Adipose tissue (tissue), 3 donors: ENCODE data around the gene RNF167. TPM values are rescaled to one million over a fixed set of nuclear protein-coding genes. Genes with fewer than 3 reads are reported as not detected.

Experiments used
- H3K27ac ChIP-seq: one replicate; pipeline ENCODE4 v1.5.1; 2013; ENCODE audit warnings: low read depth, low read length
- WGBS, 3 donors: extraction: QIAGEN DNeasy Blood & Tissue Kit; methylation state at CpG; one replicate each; pipeline ENCODE4 v1.1.7; 2013; 5-methylcytosine and 5-hydroxymethylcytosine counted together
- polyA plus RNA-seq, 3 donors: library from polyadenylated mRNA; stranded (reverse); fragments of 200-250 nt; gene quantifications; one replicate each; pipeline ENCODE4 v1.2.3, GENCODE V29; 2013
- donor health status: healthy with polysubstance abuse.
- donor health status: Bipolar disorder and iron deficiency.
- donor health status: healthy.

RNF167 gene
- polyA plus RNA-seq, 3 donors = 60.2 to 111 (median 79.2) TPM

DNA sequence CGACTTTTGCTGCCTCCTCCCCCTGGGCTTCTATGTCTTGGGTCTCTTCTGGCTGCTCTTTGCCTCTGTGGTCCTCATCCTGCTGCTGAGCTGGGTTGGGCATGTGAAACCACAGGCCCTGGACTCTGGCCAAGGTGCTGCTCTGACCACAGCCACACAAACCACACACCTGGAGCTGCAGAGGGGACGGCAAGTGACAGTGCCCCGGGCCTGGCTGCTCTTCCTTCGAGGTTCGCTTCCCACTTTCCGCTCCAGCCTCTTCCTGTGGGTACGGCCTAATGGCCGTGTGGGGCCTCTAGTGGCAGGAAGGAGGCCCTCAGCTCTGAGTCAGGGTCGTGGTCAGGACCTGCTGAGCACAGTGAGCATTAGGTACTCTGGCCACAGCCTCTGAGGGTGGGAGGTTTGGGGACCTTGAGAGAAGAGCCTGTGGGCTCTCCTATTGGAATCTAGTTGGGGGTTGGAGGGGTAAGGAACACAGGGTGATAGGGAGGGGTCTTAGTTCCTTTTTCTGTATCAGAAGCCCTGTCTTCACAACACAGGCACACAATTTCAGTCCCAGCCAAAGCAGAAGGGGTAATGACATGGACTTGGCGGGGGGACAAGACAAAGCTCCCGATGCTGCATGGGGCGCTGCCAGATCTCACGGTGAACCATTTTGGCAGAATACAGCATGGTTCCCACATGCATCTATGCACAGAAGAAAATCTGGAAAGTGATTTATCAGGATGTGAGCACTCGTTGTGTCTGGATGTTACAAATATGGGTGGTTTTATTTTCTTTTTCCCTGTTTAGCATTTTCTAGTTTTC is 5.7 kb upstream of the RNF167 start:
- WGBS, 3 donors = 20 to 27% (median 22%) methylated on average over 14 of the region's 14 CpGs

DNA sequence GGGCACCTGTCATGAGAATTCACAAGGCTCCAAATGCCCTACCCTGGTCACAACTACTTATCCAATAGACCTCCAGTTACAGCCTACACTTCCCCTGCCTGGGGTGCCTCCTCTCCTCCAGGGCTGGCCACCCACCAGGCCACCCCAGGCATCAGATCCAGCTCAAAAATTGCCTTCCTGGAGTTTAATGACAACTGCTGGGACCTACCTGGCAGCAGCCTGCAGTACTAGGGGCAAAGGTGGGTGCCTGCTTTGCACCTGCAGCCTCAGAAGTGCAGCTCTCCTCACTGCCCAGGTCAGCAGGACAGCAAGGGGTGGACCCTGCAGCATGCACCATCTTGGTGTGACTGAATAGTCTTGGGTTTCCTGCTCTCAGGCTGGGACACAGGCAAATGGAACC is 4.4 kb upstream of the RNF167 start:
- no peak overlapping the region for H3K27ac ChIP-seq

More for the DNA sequence above, 5.7 kb upstream of the RNF167 start:
- H3K27ac ChIP-seq = no peak overlapping the region

DNA sequence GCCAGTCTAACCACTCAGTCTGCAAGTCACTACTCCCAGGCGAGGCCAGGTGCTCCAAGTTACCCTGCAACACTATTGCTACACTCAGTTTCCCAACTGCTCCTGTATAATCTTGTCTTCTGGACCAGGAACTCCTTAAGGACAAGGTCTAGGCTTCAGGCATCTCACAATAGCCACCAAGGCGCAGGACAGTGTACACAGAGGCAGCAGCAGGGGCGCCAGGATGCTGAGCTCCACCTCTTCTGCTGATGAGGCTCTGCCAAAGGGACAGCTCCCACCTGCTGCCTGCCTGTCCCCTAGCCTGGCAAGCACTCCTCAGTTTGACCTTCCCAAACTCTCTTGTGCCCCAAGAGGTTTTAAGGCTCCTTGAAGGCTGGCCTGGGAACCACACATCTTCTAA is 3.6 kb upstream of the RNF167 start:
- no peak overlapping the region for H3K27ac ChIP-seq
- WGBS, 3 donors = 82 to 96% (median 86%) methylated on average over 3 of the region's 3 CpGs

DNA sequence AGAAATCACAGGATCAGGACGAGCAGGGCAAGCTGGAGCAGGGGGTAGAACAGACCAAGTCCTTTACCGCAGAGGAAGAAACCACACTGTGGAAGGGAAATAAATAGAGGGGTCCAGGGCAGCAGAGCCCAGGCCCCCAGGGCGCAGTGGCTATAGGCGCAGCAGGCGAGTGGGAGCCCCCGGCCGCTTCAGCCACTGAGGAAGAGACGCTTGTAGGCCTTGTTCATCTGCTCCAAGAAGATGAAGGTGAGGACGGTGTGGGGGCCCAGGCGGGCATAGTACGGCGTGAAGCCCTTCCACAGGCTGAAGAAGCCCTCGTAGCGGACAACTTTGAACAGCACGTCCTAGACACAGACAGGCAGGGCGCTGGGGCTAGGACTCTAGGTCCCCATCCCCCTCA is 2.5 kb upstream of the RNF167 start:
- H3K27ac ChIP-seq = no peak overlapping the region
- 91 to 94% (median 92%) methylated on average over 16 of the region's 16 CpGs for WGBS, 3 donors

DNA sequence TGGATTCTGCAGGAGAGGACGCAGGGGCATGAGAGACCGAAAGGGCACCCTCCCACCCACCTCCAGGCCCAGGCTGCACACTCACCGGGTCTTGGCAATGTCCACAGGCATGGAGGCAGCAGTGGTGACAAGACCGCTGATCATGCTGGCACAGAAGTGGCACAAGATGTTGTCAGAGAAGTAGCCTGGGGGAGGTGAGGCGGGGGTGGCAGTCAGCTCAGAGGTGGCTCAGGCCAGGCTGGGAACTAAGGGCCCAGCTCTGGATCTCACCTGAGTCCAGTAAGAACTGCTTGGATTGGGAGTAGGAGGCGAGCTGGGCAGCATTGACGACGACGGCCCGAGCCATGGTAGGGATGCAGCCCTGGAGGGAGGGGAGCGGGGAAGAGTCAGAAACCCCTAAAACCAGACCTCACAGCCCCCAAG is 2.0 kb upstream of the RNF167 start:
- H3K27ac ChIP-seq = no peak overlapping the region
- WGBS, 3 donors = 86 to 93% (median 90%) methylated on average over 11 of the region's 11 CpGs

DNA sequence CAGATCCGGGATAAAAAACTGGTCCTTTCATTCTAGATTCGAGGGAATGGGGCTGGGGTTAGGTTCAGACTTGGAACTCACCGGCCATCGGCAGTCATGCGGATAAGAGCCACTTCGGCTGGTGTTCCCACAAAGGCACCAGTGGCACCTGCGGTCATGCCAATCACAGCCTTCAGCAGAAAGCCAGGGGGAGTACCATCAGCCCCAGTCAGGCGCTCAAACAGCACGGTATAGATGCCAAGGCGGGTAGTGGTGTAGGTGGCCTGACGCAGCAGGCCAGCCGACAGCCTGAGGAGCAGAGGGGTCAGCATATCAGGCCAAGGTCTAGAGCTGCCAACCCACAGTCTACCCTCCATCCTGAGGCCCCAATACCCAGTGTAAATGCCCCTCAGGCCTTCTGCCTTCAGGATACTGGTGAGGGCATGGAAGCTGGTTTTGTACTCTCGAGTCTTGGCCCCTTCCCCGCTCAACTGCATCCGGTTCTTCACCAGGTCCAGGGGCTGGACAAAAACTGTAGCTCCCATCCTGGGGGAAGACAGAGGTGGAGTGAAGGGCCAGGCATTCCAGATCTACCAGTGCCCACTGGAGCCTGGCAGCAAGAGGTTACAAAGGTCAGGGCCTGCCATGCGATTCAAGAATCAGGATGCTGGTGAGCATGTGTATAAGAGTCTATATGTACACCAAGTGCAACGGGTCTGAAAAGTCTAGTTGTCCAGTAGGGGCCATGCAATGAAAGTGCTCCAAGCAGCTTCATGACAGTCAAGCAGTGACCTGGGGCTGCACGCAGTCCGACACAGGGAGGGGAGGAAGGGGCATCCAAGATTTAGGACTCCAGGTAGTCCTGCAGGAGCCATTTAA is 1.2 kb upstream of the RNF167 start:
- 51 to 63% (median 59%) methylated on average over 19 of the region's 19 CpGs for WGBS, 3 donors
- peak overlapping the region; percentile 22 for H3K27ac ChIP-seq

DNA sequence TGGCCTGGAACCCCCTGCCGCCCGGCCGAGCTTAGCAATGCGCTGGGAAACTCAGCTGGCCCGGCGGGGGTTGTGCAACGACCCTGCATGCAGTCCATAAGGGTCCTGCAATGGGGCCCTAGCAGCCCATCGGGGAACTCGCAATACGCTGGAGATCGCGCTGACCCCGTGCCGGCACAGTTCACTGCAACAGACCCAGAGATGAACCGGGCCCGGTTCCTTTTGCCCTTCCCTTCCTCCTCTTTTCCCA is 597 bp upstream of the RNF167 start:
- WGBS, 3 donors = 0 to 1% (median 0%) methylated on average over 16 of the region's 16 CpGs

DNA sequence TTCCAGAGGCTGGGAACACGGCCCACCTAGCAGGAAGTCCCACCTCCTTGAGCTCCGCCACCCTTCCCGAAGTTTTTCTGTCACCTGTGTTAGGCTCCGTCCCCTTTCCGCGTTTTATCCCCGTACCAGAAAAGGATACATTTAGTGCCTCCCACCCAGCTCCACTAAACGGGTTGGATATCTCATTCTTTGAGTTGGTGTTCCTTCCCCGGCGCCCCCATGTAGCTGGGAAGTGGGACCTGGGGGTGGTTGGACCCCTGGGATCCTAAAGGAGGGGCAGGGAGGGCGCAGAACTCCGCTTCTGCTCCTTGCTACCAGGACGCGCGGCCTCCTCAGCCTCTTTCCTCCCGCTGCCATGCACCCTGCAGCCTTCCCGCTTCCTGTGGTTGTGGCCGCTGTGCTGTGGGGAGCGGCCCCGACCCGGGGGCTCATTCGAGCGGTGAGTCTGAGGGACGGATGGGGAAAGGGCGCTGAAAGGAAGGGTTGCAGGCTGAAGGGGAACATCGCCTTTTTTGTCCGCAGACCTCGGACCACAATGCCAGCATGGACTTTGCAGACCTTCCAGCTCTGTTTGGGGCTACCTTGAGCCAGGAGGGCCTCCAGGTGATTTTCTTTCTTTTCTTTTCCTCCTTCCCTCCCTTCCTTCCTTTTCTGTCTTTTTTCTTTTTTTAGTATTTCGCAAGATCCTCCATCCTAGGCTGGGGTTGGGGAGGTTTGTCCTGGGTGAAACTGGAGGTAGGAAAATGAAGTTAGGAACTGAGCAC is 669 bp downstream of the RNF167 start:
- WGBS, 3 donors = 0 to 1% (median 1%) methylated on average over 27 to 29 of the region's 29 CpGs
- H3K27ac ChIP-seq = peak overlapping the region; percentile 30

More for the DNA sequence above, 597 bp upstream of the RNF167 start:
- peak overlapping the region; percentile 22 for H3K27ac ChIP-seq

DNA sequence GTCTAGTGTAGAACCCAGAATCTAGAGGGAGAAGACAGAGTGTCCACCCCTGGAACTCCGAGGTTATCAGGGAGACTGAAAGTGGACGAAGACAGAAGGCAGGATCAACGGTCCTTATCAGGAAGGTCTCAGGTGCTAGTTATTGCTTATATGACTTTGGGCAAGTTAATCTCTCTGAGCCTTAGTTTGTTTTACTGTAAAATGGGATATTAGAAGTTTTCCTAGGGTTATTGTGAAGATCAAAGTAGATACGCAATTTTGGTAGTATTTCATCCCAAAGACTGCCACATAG is 1.2 kb downstream of the RNF167 start:
- WGBS, 3 donors = 41 to 50% (median 49%) methylated on average over 4 of the region's 4 CpGs

DNA sequence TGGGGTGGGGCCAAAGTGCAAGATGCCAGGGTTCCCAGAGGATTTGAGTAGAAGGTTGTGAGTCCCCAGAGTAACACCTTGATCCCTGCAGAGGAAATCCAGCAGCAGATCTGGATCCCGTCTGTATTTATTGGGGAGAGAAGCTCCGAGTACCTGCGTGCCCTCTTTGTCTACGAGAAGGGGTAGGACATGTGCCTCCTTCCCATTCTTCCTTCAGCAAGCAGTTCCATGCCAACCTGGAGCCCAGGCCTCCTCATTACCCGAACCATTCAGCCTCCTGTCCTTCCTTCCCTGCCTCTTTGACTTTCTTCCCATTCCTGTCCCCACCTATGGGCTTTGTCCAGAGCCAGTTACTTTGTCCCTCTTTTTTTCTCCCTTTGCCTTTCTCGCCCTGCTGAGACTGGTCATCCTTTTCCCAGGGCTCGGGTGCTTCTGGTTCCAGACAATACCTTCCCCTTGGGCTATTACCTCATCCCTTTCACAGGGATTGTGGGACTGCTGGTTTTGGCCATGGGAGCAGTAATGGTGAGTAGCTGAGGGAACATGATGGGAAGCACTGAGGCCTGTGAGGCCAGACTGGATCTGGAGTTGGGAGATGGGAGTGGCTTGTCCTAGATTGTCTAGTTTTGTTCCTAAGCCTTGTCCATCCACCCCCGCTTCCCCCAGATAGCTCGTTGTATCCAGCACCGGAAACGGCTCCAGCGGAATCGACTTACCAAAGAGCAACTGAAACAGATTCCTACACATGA is 2.9 kb downstream of the RNF167 start:
- no peak overlapping the region for H3K27ac ChIP-seq
- WGBS, 3 donors = 68 to 83% (median 76%) methylated on average over 13 of the region's 13 CpGs

More for the DNA sequence above, 1.2 kb downstream of the RNF167 start:
- no peak overlapping the region for H3K27ac ChIP-seq

DNA sequence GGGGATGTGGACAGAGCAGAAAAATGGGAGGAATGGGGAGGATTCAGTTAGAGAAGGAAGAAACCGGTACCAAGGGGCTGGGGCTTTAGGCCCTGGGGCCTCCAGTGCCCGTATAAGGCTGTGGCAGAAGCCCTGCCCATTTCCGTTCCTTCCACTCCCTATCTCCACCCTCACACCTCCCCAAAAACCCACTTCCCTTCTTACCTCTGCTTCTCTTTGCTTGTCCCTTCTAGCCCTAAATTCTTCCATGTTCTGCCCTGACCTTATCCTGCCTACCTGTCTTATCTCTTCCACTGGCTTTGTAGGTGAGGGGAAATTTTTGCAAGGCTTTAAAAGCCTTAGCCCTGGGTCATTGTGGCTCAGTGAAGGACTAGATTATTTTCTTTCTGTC is 4.1 kb downstream of the RNF167 start:
- whole genome bisulfite sequencing, 3 donors = 34 to 72% (median 40%) methylated on average over 3 of the region's 3 CpGs
- H3K27ac ChIP-seq = peak overlapping the region; percentile 29

DNA sequence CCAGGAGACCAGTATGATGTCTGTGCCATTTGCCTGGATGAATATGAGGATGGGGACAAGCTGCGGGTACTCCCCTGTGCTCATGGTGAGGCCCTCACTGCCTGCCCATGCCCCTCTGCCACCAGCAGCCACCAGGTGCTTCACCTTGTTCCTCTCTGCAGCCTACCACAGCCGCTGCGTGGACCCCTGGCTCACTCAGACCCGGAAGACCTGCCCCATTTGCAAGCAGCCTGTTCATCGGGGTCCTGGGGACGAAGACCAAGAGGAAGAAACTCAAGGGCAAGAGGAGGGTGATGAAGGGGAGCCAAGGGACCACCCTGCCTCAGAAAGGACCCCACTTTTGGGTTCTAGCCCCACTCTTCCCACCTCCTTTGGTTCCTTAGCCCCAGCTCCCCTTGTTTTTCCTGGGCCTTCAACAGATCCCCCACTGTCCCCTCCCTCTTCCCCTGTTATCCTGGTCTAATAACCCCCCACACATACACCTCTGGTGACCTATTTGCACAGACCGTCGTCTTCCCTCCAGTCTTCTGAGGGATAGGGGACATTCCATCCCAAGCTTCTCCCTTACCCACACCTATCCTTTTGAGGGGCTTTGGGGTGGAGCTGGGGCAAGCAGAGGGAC is 4.6 kb downstream of the RNF167 start:
- peak overlapping the region; percentile 29 for H3K27ac ChIP-seq
- WGBS, 3 donors = 39 to 63% (median 49%) methylated on average over 8 of the region's 8 CpGs

DNA sequence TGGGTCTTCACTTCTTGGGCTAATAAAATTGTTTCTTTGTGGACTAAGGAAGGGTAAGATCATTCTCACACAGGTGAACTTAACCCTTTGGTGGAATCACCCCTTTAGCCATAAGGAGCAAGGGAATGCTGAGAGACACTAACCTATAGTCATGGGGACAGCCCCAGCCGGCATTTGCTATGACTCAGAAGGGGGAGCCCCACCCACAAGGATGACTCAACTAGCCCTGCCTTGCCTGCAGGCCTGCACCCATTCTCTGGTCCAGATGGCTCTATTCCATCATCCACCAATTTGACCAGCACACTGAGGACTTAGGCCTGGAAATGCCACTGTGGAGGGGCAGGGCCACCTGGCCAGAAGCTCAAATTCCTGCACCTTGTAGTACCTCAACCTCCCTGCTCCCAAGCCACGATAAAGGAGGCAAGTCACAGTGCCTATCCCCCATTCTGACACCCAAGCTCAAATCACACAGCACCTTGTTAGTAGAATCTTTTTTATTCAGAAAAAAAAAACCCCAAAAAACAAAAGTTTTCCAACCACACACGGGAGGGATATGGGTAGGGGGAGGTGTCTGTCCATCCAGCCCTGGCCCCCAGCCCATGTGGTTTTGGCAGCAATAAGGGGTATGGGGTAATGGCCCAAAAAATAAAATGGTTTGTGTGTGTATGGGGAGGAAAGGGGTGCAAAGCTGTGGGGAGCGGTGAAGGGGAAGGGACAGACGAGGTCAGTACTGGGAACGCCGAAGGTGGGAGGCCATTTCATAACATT is 5.3 kb downstream of the RNF167 start:
- WGBS, 3 donors = 25 to 54% (median 31%) methylated on average over 7 of the region's 7 CpGs
- H3K27ac ChIP-seq = peak overlapping the region; percentile 29

DNA sequence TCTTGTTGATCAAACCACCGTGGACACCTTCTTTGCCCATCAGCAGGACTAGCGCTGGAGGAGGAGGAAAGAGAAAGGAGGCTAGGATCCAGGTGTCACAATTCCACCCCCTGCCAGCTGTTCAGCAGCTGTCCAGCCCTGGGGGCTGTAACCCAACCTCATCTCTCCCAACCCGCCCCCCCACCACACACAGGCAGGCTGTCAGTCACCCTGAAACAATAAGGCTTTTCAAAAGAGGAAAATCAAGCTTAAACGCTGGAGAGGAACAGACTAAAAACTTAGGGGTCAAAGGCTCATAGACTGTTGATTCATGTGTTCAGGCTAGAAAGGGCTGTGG is 5.8 kb downstream of the RNF167 start:
- H3K27ac ChIP-seq = no peak overlapping the region
- 31 to 40% (median 34%) methylated on average over 4 of the region's 4 CpGs for WGBS, 3 donors

DNA sequence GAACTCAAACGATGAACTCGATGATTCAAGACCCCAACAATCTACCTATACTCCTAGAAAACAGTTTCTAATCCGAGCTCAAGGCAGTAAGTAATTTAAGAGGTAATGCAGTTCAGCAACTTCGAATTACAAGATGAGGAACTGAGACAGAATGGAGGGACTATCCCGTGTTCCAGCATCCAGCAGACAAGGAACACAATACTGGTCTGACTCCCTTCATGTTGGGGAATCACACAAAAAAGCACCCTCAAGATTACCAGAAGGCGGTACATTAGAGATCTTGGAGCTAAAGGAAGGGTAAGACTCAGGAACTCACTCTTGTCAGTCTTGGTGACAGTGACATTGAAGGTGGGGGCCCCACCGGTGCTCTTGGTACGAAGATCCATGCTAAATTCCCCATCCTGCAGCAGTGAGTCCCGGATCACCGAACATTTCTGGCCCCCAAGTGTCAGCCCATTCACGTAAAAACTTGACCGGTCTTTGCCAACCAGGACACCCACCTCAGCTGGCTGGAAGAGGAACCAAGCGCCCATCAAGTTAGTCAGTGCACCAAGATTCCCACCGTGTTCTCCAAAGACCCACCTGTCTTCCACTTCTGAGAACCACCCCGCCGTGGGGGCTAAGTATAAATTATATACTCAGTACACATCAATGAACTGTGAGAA is 6.4 kb downstream of the RNF167 start:
- 21 to 34% (median 25%) methylated on average over 16 of the region's 16 CpGs for WGBS, 3 donors
- H3K27ac ChIP-seq = peak overlapping the region; percentile 60

DNA sequence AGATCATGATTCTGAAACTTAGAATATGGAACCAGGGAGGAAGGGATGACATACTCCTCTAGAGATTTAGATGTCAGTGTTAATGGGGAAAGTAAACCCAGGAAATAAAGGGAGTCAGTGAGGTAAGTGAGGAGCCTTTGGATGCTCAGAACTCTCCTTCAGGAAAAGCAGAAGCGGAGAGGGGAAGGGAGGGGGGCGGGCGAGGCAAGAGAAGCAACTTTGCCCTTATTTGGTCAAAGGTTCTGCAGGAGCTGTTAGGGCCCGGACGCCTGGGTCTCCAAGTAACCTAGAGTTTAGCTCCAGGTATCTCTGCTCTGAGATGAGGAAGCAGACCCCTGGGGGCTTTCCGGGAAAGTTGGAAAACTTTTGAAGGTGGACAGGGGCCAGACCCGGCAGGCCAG is 6.9 kb downstream of the RNF167 start:
- 1 to 2% (median 1%) methylated on average over 7 of the region's 7 CpGs for WGBS, 3 donors
- peak overlapping the region; percentile 96 for H3K27ac ChIP-seq
